Sigmoid colon (tissue), 4 donors: Measurements from ENCODE around the gene CCDC152.

Source experiments
- EP300 ChIP-seq, 4 donors: sonication (generic); formaldehyde crosslinking; IDR thresholded peaks; one replicate each; pipeline ENCODE4 v1.6.1; 2017; ENCODE audit warnings: antibody characterized with exemption in 4 of 4
- POLR2A ChIP-seq, 2 donors: fragments of 450-650 bp; IDR thresholded peaks; one replicate each; pipeline ENCODE4 v1.6.1; 2016; ENCODE audit warnings: antibody characterized with exemption in 2 of 2, mild to moderate bottlenecking in 2 of 2, moderate library complexity in 2 of 2
- POLR2AphosphoS5 ChIP-seq, 4 donors: sonication (generic); formaldehyde crosslinking; IDR thresholded peaks; one replicate each; pipeline ENCODE4 v1.6.1; 2017; ENCODE audit warnings: antibody characterized with exemption in 4 of 4
- TF ChIP-seq, protein P1 (sequence below), 4 experiments: fragments of 450-650 bp in 3 of 4; fragments of 200-600 bp in 1 of 4; IDR thresholded peaks; one replicate each; pipeline ENCODE4 v1.5.1; 2016 to 2019; ENCODE audit warnings: antibody characterized with exemption in 4 of 4, mild to moderate bottlenecking in 3 of 4, moderate library complexity in 2 of 4

DNA sequence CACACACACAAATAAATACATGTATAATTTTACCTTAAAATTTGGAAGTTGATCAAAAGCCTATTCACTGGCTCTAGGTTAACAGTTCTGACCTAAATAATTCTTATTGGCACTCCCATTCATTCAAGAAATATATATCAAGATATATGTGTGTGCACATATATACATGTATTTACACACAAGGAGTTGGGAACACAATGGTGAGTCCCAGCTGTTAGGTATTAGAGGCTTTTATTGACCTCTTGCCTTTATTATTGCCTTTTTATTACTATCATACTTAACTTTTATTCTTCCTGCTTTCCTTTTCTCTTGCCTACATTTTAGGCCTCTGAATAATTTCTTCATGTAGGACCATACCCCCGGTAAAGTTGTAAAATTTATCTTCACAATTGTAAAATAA lies 25.0 kb downstream of the CCDC152 start:
- TF ChIP-seq POLR2A (IDR thresholded peaks at IDR 0.05) (no peak), POLR2AphosphoS5 (IDR thresholded peaks at IDR 0.05) (no peak), EP300 (IDR thresholded peaks at IDR 0.05) (no peak)
- TF ChIP-seq, protein P1, sequence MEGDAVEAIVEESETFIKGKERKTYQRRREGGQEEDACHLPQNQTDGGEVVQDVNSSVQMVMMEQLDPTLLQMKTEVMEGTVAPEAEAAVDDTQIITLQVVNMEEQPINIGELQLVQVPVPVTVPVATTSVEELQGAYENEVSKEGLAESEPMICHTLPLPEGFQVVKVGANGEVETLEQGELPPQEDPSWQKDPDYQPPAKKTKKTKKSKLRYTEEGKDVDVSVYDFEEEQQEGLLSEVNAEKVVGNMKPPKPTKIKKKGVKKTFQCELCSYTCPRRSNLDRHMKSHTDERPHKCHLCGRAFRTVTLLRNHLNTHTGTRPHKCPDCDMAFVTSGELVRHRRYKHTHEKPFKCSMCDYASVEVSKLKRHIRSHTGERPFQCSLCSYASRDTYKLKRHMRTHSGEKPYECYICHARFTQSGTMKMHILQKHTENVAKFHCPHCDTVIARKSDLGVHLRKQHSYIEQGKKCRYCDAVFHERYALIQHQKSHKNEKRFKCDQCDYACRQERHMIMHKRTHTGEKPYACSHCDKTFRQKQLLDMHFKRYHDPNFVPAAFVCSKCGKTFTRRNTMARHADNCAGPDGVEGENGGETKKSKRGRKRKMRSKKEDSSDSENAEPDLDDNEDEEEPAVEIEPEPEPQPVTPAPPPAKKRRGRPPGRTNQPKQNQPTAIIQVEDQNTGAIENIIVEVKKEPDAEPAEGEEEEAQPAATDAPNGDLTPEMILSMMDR (IDR thresholded peaks at IDR 0.05): no peak
